Activated T-helper 17 cell treated with anti-CD3 and anti-CD28 coated beads, Interleukin-2, amount 50 U/mL, for 72 hours (primary cell): ENCODE results near the gene MYH14. TPM values are rescaled to one million over a fixed set of nuclear protein-coding genes. Genes with fewer than 3 reads are reported as not detected.
"Not testable (repeated sequence)": the region's sequence is repeated elsewhere in the genome, so short reads cannot be mapped to it uniquely, and the experiment has no call there.

Experiments used
- ATAC-seq: fragments of 150-1000 bp; cut with Tn5 transposase; replicated peaks from 2 replicates; pipeline ENCODE4 v1.10.0; 2021; ENCODE audit warnings: mild to moderate bottlenecking, moderate library complexity
- H3K27ac Mint-ChIP-seq: one replicate; pipeline ENCODE4 v1.8.0; 2022; ENCODE audit warnings: mixed read lengths
- H3K27me3 Mint-ChIP-seq: one replicate; pipeline ENCODE4 v1.8.0; 2022; ENCODE audit warnings: mixed read lengths
- H3K36me3 Mint-ChIP-seq: one replicate; pipeline ENCODE4 v1.8.0; 2022; ENCODE audit warnings: low read depth, mild to moderate bottlenecking, mixed read lengths
- H3K4me1 Mint-ChIP-seq: one replicate; pipeline ENCODE4 v1.8.0; 2022; ENCODE audit warnings: mixed read lengths
- H3K4me3 Mint-ChIP-seq: one replicate; pipeline ENCODE4 v1.8.0; 2022; ENCODE audit warnings: mild to moderate bottlenecking, mixed read lengths
- H3K9me3 Mint-ChIP-seq: one replicate; pipeline ENCODE4 v1.8.0; 2022; ENCODE audit warnings: mixed read lengths
- total RNA-seq, 2 donors: library from RNA; stranded (reverse); gene quantifications; one replicate each; pipeline ENCODE4 v1.2.3, GENCODE V29; 2022

Gene MYH14
- total RNA-seq, 2 donors from 2014 or later, result not detected

- peak overlapping the region; percentile 30 for H3K27ac Mint-ChIP-seq
- H3K36me3 Mint-ChIP-seq, result peaks cover 43% of the 10 kb centered on the region
- no peaks in the 10 kb centered on the region for H3K9me3 Mint-ChIP-seq
- H3K27me3 Mint-ChIP-seq, result peaks cover 40% of the 10 kb centered on the region
- peak overlapping the region; percentile 82 for H3K4me3 Mint-ChIP-seq
- peaks cover 39% of the 10 kb centered on the region for H3K4me1 Mint-ChIP-seq
- no peak for ATAC-seq
These were observed 129.0 kb downstream of the MYH14 start for GRCh38 chr19:50332244-50333038.

- Mint-ChIP-seq H3K36me3 (peaks cover 38% of the 10 kb centered on the region), H3K4me3 (peak overlapping the region; percentile 82), H3K27ac (peak overlapping the region; percentile 95), H3K9me3 (no peaks in the 10 kb centered on the region), H3K4me1 (peaks cover 35% of the 10 kb centered on the region), H3K27me3 (peaks cover 35% of the 10 kb centered on the region)
- peak; percentile 63 for ATAC-seq
These were observed 129.9 kb downstream of the MYH14 start for GRCh38 chr19:50333235-50333736.

- Mint-ChIP-seq H3K4me3 (peak overlapping the region; percentile 82), H3K27me3 (peaks cover 35% of the 10 kb centered on the region), H3K4me1 (peaks cover 35% of the 10 kb centered on the region), H3K27ac (peak overlapping the region; percentile 95), H3K9me3 (no peaks in the 10 kb centered on the region), H3K36me3 (peaks cover 38% of the 10 kb centered on the region)
- ATAC-seq, result peak; percentile 24
These were observed 130.6 kb downstream of the MYH14 start for GRCh38 chr19:50333737-50334617.

- no peak for ATAC-seq
- Mint-ChIP-seq H3K4me1 (peaks cover 27% of the 10 kb centered on the region), H3K36me3 (peaks cover 28% of the 10 kb centered on the region), H3K27ac (peak overlapping the region; percentile 49), H3K27me3 (peaks cover 29% of the 10 kb centered on the region), H3K4me3 (peak overlapping the region; percentile 82), H3K9me3 (no peaks in the 10 kb centered on the region)
These were observed 131.5 kb downstream of the MYH14 start for GRCh38 chr19:50334741-50335421.

- not testable (repeated sequence) for ATAC-seq, H3K9me3 Mint-ChIP-seq, H3K27ac Mint-ChIP-seq, H3K4me3 Mint-ChIP-seq
- Mint-ChIP-seq H3K27me3 (peaks cover 16% of the 10 kb centered on the region), H3K36me3 (peaks cover 23% of the 10 kb centered on the region), H3K4me1 (peaks cover 16% of the 10 kb centered on the region)
These were observed 133.6 kb downstream of the MYH14 start for GRCh38 chr19:50337031-50337430.

GRCh38 chr19:50340331-50340730 lies 136.9 kb downstream of the MYH14 start:
- H3K27me3 Mint-ChIP-seq, result peaks cover 9% of the 10 kb centered on the region
- peaks cover 13% of the 10 kb centered on the region for H3K4me1 Mint-ChIP-seq
- H3K9me3 Mint-ChIP-seq, result no peaks in the 10 kb centered on the region
- H3K27ac Mint-ChIP-seq, result no peak overlapping the region
- no peak for ATAC-seq
- no peak overlapping the region for H3K4me3 Mint-ChIP-seq
- H3K36me3 Mint-ChIP-seq, result peaks cover 5% of the 10 kb centered on the region

- H3K4me3 Mint-ChIP-seq, result no peak overlapping the region
- no peaks in the 10 kb centered on the region for H3K9me3 Mint-ChIP-seq
- H3K4me1 Mint-ChIP-seq, result peaks cover 8% of the 10 kb centered on the region
- no peaks in the 10 kb centered on the region for H3K36me3 Mint-ChIP-seq
- ATAC-seq, result peak; percentile 72
- no peak overlapping the region for H3K27ac Mint-ChIP-seq
- peaks cover 3% of the 10 kb centered on the region for H3K27me3 Mint-ChIP-seq
These were observed 137.7 kb downstream of the MYH14 start for GRCh38 chr19:50341091-50341564.

GRCh38 chr19:50344661-50345318 lies 141.4 kb downstream of the MYH14 start:
- Mint-ChIP-seq H3K27me3 (no peaks in the 10 kb centered on the region), H3K9me3 (no peaks in the 10 kb centered on the region), H3K4me1 (peaks cover 28% of the 10 kb centered on the region), H3K4me3 (no peak overlapping the region), H3K27ac (peak overlapping the region; percentile 36), H3K36me3 (no peaks in the 10 kb centered on the region)
- ATAC-seq, result peak; percentile 21

GRCh38 chr19:50347089-50347581 lies 143.7 kb downstream of the MYH14 start:
- Mint-ChIP-seq H3K4me3 (peak overlapping the region; percentile 74), H3K27ac (peak overlapping the region; percentile 86), H3K4me1 (peaks cover 28% of the 10 kb centered on the region)
- ATAC-seq, result peak; percentile 88
- H3K27me3 Mint-ChIP-seq, H3K9me3 Mint-ChIP-seq, H3K36me3 Mint-ChIP-seq: not testable (repeated sequence)

GRCh38 chr19:50349277-50350057 lies 146.0 kb downstream of the MYH14 start:
- Mint-ChIP-seq H3K9me3 (no peaks in the 10 kb centered on the region), H3K4me3 (no peak overlapping the region), H3K4me1 (peaks cover 24% of the 10 kb centered on the region), H3K27me3 (no peaks in the 10 kb centered on the region), H3K27ac (no peak overlapping the region), H3K36me3 (no peaks in the 10 kb centered on the region)
- no peak for ATAC-seq

- H3K27ac Mint-ChIP-seq, result no peak overlapping the region
- no peaks in the 10 kb centered on the region for H3K36me3 Mint-ChIP-seq
- H3K9me3 Mint-ChIP-seq, result no peaks in the 10 kb centered on the region
- H3K4me3 Mint-ChIP-seq, result no peak overlapping the region
- ATAC-seq, result no peak
- no peaks in the 10 kb centered on the region for H3K27me3 Mint-ChIP-seq
- peaks cover 18% of the 10 kb centered on the region for H3K4me1 Mint-ChIP-seq
These were observed 148.8 kb downstream of the MYH14 start for GRCh38 chr19:50352242-50352641.

GRCh38 chr19:50353487-50353880 lies 150.1 kb downstream of the MYH14 start:
- H3K4me3 Mint-ChIP-seq, H3K9me3 Mint-ChIP-seq, H3K27ac Mint-ChIP-seq, H3K27me3 Mint-ChIP-seq, ATAC-seq, H3K36me3 Mint-ChIP-seq: not testable (repeated sequence)
- H3K4me1 Mint-ChIP-seq, result peaks cover 11% of the 10 kb centered on the region

GRCh38 chr19:50356691-50357177 lies 153.3 kb downstream of the MYH14 start:
- H3K27me3 Mint-ChIP-seq, result no peaks in the 10 kb centered on the region
- no peak for ATAC-seq
- peak overlapping the region; percentile 72 for H3K4me3 Mint-ChIP-seq
- peaks cover 38% of the 10 kb centered on the region for H3K36me3 Mint-ChIP-seq
- no peaks in the 10 kb centered on the region for H3K9me3 Mint-ChIP-seq
- H3K27ac Mint-ChIP-seq, result peak overlapping the region; percentile 67
- H3K4me1 Mint-ChIP-seq, result peaks cover 34% of the 10 kb centered on the region
